Adrenal gland (tissue), 5 donors: Measurements from ENCODE around the gene GLT8D1.

ENCODE experiments used
- CTCF ChIP-seq, 6 experiments: fragments of 450-650 bp in 4 of 6; fragments of 200-600 bp in 2 of 6; sonication (generic) in 1 of 6; IDR thresholded peaks; 1 replicate in 5 of 6; 2 replicates in 1 of 6; pipeline versions ENCODE4 v1.5.1 to v1.8.0; 2016 to 2021; ENCODE audit warnings: antibody characterized with exemption in 6 of 6, mild to moderate bottlenecking in 2 of 6, moderate library complexity in 1 of 6
- POLR2A ChIP-seq, 2 donors: fragments of 450-650 bp; IDR thresholded peaks; one replicate each; pipeline ENCODE4 v1.6.1; 2017; ENCODE audit warnings: antibody characterized with exemption in 2 of 2, mild to moderate bottlenecking in 2 of 2, moderate library complexity in 1 of 2
- donor health status: DM: no; HTN: no; CAD: no.

- TF ChIP-seq CTCF (IDR thresholded peaks at IDR 0.05) (no peak), POLR2A (IDR thresholded peaks at IDR 0.05) (no peak)
These were observed 49.7 kb downstream of the GLT8D1 start for GRCh38 chr3:52655895-52656294.
